ENCODE measurements around the gene EPB41. TPM values are rescaled to one million over a fixed set of nuclear protein-coding genes. Genes with fewer than 3 reads are reported as not detected.

EPB41 gene
- total RNA-seq, 1 experiment from 2014 or later = 41.7 TPM

- intact Hi-C loops (cut with micrococcal nuclease) = no loop called here
- Histone ChIP-seq H3K27ac (ENCODE audit: low read depth, low read length) (no peak overlapping the region), H3K4me2 (ENCODE audit: low read length) (no peak overlapping the region), H4K20me1 (ENCODE audit: insufficient read depth) (no peaks in the 10 kb centered on the region), H3K36me3 (ENCODE audit: control insufficient read depth in 1 of 2, insufficient read depth in 2 of 2, low read length in 2 of 2) (no peaks in the 10 kb centered on the region), H3K4me3 (replicated peaks in 1 of 2; ENCODE audit: low read depth in 1 of 2, low read length in 2 of 2) (no peak overlapping the region), H3K9ac (ENCODE audit: low read length) (no peak overlapping the region), H3K9me2 (ENCODE audit: insufficient read depth) (no peaks in the 10 kb centered on the region), H3K4me1 (ENCODE audit: control insufficient read depth in 1 of 2, insufficient read depth in 2 of 2, low read length in 2 of 2) (no peaks in the 10 kb centered on the region), H3K27me3 (ENCODE audit: insufficient read depth, low read length) (no peaks in the 10 kb centered on the region), H2AFZ (ENCODE audit: low read depth, low read length, poor library complexity, severe bottlenecking) (no peak overlapping the region), H3K79me2 (ENCODE audit: insufficient read depth, low read length) (no peaks in the 10 kb centered on the region), H3K9me3 (ENCODE audit: control insufficient read depth in 1 of 2, insufficient read depth in 1 of 2, low read depth in 1 of 2, low read length in 2 of 2) (no peaks in the 10 kb centered on the region)
- TF ChIP-seq EZH2phosphoT487 (IDR thresholded peaks at IDR 0.05; ENCODE audit: borderline replicate concordance) = no peak
- no peak for TF ChIP-seq CBX3 (IDR thresholded peaks at IDR 0.05; ENCODE audit: low read depth)
- no peak for TF ChIP-seq EZH2 (IDR thresholded peaks at IDR 0.05)
- no peak for TF ChIP-seq YY1 (IDR thresholded peaks at IDR 0.05; ENCODE audit: extremely low read depth, insufficient replicate concordance, low read depth, low read length)
- no TSS peak for BruUV-seq (replicated peaks)
- no peak for DNase-seq (ENCODE audit: low read depth, low spot score)
- ATAC-seq = no peak
- ChIA-PET POLR2A (no interaction called here), RAD21 (ENCODE audit: low non-redundant PET in 1 of 2, low total read pairs in 2 of 2, uncharacterized antibody in 2 of 2, unreplicated experiment in 2 of 2) (no interaction called here), CTCF (no interaction called here)
Observed at GRCh38 chr1:29084196-29084521, 169.8 kb downstream of the EPB41 start.

- CTCF ChIA-PET = no interaction called here
- no peaks in the 10 kb centered on the region for H3K9me2 ChIP-seq (ENCODE audit: insufficient read depth)
- no peaks in the 10 kb centered on the region for H3K9me3 ChIP-seq (ENCODE audit: control insufficient read depth in 1 of 2, insufficient read depth in 1 of 2, low read depth in 1 of 2, low read length in 2 of 2)
- no peaks in the 10 kb centered on the region for H3K4me1 ChIP-seq (ENCODE audit: control insufficient read depth in 1 of 2, insufficient read depth in 2 of 2, low read length in 2 of 2)
- POLR2A ChIA-PET = no interaction called here
- no peaks in the 10 kb centered on the region for H3K36me3 ChIP-seq (ENCODE audit: control insufficient read depth in 1 of 2, insufficient read depth in 2 of 2, low read length in 2 of 2)
- no peaks in the 10 kb centered on the region for H3K79me2 ChIP-seq (ENCODE audit: insufficient read depth, low read length)
- H3K27me3 ChIP-seq (ENCODE audit: insufficient read depth, low read length) = no peaks in the 10 kb centered on the region
- ATAC-seq (no peak), DNase-seq (ENCODE audit: low read depth, low spot score) (no peak)
- no peak overlapping the region for H3K27ac ChIP-seq (ENCODE audit: low read depth, low read length)
- H3K4me2 ChIP-seq (ENCODE audit: low read length) = no peak overlapping the region
- no TSS peak for BruUV-seq (replicated peaks)
- intact Hi-C loops (cut with micrococcal nuclease) = no loop called here
- RAD21 ChIA-PET (ENCODE audit: low non-redundant PET in 1 of 2, low total read pairs in 2 of 2, uncharacterized antibody in 2 of 2, unreplicated experiment in 2 of 2) = no interaction called here
- no peaks in the 10 kb centered on the region for H4K20me1 ChIP-seq (ENCODE audit: insufficient read depth)
- H3K4me3 ChIP-seq (replicated peaks in 1 of 2; ENCODE audit: low read depth in 1 of 2, low read length in 2 of 2) = no peak overlapping the region
- H3K9ac ChIP-seq (ENCODE audit: low read length) = no peak overlapping the region
- no peak overlapping the region for H2AFZ ChIP-seq (ENCODE audit: low read depth, low read length, poor library complexity, severe bottlenecking)
- no peak for TF ChIP-seq CEBPB (IDR thresholded peaks at IDR 0.05; ENCODE audit: low read depth)
- TF ChIP-seq FOSL1 (IDR thresholded peaks at IDR 0.05; ENCODE audit: low read depth) = no peak
- no peak for TF ChIP-seq MAX (IDR thresholded peaks at IDR 0.05)
- no peak for TF ChIP-seq REST (IDR thresholded peaks at IDR 0.05; ENCODE audit: low read depth)
- no peak for TF ChIP-seq EZH2 (IDR thresholded peaks at IDR 0.05)
- TF ChIP-seq ATF3 (IDR thresholded peaks at IDR 0.05) = no peak
- no peak for TF ChIP-seq SP1 (IDR thresholded peaks at IDR 0.05; ENCODE audit: low read depth)
- TF ChIP-seq EZH2phosphoT487 (IDR thresholded peaks at IDR 0.05; ENCODE audit: borderline replicate concordance) = no peak
- TF ChIP-seq EGR1 (IDR thresholded peaks at IDR 0.05; ENCODE audit: low read depth) = no peak
- no peak for TF ChIP-seq SRF (IDR thresholded peaks at IDR 0.05; ENCODE audit: low read depth)
- no peak for TF ChIP-seq ZBTB33 (IDR thresholded peaks at IDR 0.05; ENCODE audit: extremely low read depth, insufficient replicate concordance, low read length)
- TF ChIP-seq POLR2A (IDR thresholded peaks at IDR 0.05; ENCODE audit: borderline replicate concordance, extremely low read depth, insufficient read depth, insufficient read length) = no peak
- no peak for TF ChIP-seq ZNF274 (IDR thresholded peaks at IDR 0.05; ENCODE audit: low read depth, low read length)
- TF ChIP-seq CBX3 (IDR thresholded peaks at IDR 0.05; ENCODE audit: low read depth) = no peak
- TF ChIP-seq JUND (IDR thresholded peaks at IDR 0.05) = no peak
- TF ChIP-seq ZFX (IDR thresholded peaks at IDR 0.05) = no peak
Observed at GRCh38 chr1:29090937-29091618, 176.7 kb downstream of the EPB41 start.
